Heart left ventricle (tissue), 16 donors: ENCODE data around the gene CREBBP. TPM values are rescaled to one million over a fixed set of nuclear protein-coding genes. Genes with fewer than 3 reads are reported as not detected.

Source experiments
- ATAC-seq, 4 donors: fragments of 200-7000 bp; cut with Tn5 transposase; one replicate each; pipeline ENCODE4 v1.9.1; 2020 to 2022; ENCODE audit warnings: moderate library complexity in 4 of 4, mild to moderate bottlenecking in 3 of 4, moderate number of reproducible peaks in 1 of 4
- DNase-seq, 5 donors: peaks; one replicate each; pipeline ENCODE4 v3.0.0-alpha.2; 2020
- H3K27ac ChIP-seq, 12 donors: fragments of 200-600 bp; sonication (generic) in 4 of 12; one replicate each; pipeline versions ENCODE4 v1.5.0 to v1.8.0; 2016 to 2022; ENCODE audit warnings: mild to moderate bottlenecking in 2 of 12
- H3K27me3 ChIP-seq, 9 donors: fragments of 200-600 bp; sonication (generic) in 2 of 9; one replicate each; pipeline versions ENCODE4 v1.5.1 to v1.8.0; 2016 to 2022; ENCODE audit warnings: mild to moderate bottlenecking in 3 of 9
- H3K36me3 ChIP-seq, 9 donors: fragments of 200-600 bp; sonication (generic) in 2 of 9; one replicate each; pipeline versions ENCODE4 v1.5.0 to v1.8.0; 2018 to 2022; ENCODE audit warnings: mild to moderate bottlenecking in 2 of 9
- H3K4me1 ChIP-seq, 12 donors: fragments of 200-600 bp; sonication (generic) in 4 of 12; one replicate each; pipeline versions ENCODE4 v1.5.0 to v1.8.0; 2016 to 2022; ENCODE audit warnings: mild to moderate bottlenecking in 3 of 12
- H3K4me3 ChIP-seq, 12 donors: fragments of 200-600 bp; sonication (generic) in 4 of 12; one replicate each; pipeline versions ENCODE4 v1.5.0 to v1.8.0; 2017 to 2022; ENCODE audit warnings: mild to moderate bottlenecking in 9 of 12, moderate library complexity in 4 of 12
- H3K9me3 ChIP-seq, 12 donors: fragments of 200-600 bp; sonication (generic) in 4 of 12; one replicate each; pipeline versions ENCODE4 v1.5.0 to v1.8.0; 2016 to 2022; ENCODE audit warnings: mild to moderate bottlenecking in 1 of 12
- CTCF ChIP-seq, 12 donors: fragments of 200-600 bp; sonication (generic) in 4 of 12; IDR thresholded peaks; one replicate each; pipeline versions ENCODE4 v1.5.0 to v1.8.0; 2018 to 2022; ENCODE audit warnings: antibody characterized with exemption in 12 of 12, mild to moderate bottlenecking in 5 of 12
- POLR2A ChIP-seq, 2 donors: fragments of 450-650 bp; IDR thresholded peaks; one replicate each; pipeline ENCODE4 v1.6.1; 2017; ENCODE audit warnings: antibody characterized with exemption in 2 of 2, mild to moderate bottlenecking in 2 of 2, moderate library complexity in 2 of 2
- WGBS, 4 donors: extraction: QIAGEN DNeasy Blood & Tissue Kit in 2 of 4; methylation state at CpG; one replicate each; pipeline versions ENCODE4 v1.1.5 to v1.1.7; 2013 to 2018; 5-methylcytosine and 5-hydroxymethylcytosine counted together
- intact Hi-C, 10 donors: fragments of 100-400 bp; cut with DNase I; formaldehyde crosslinking; loops; one replicate each; pipeline versions ENCODE4 v1.11.1 to v1.14.2; 2022
- polyA plus RNA-seq, 2 donors: library from polyadenylated mRNA; stranded (reverse); fragments of 200-250 nt; gene quantifications; one replicate each; pipeline ENCODE4 v1.2.3, GENCODE V29; 2013
- total RNA-seq, 9 donors: library from RNA; depleted of rRNA in 2 of 9; stranded (reverse); fragments of >200 nt in 2 of 9; fragmentation: NEBNext Ultra II Directional in 3 of 9; extraction: Animal tissue kit (Norgen Biotek cat#: 25700) in 3 of 9; gene quantifications; one replicate each; pipeline versions ENCODE4 v1.1.0 to v1.2.4, GENCODE V29; 2016 to 2023
- donor health status: ischemic (EF 13 %, LVEDD 7.1; RV severe dilation, severe dysfunction).
- donor health status: healthy with polysubstance abuse.
- donor health status: DM: no; HTN: yes; CAD: no.
- donor health status: DM: no; HTN: no; CAD: no.
- donor health status: ischemic (EF 25% LVEDD 6.9; RV normal size, moderate dysfunction).
- donor health status: ischemic (EF 25% LVEDD 5.7; RV mildly dilated, moderate dysfunction).
- donor health status: healthy.
- donor health status: DM: yes; HTN: yes; CAD: no.
- donor health status: ischemic (EF 35%, LVEDD 5.7; RV mildly dilated, moderate dysfunction).
- donor health status: nonischemic (EF 11% LVEDD 7.7; RV severe dilation, severe dysfunction).
- donor health status: DM: yes; HTN: yes; CAD: no.
- donor health status: PGD.
- donor health status: ischemic (EF 29% LVEDD 5.4; RV normal size, mild dysfunction).
- donor health status: nonischemic (EF 23%, LVEDD 6.1; RV moderate dilation, normal function).

CREBBP gene
- total and polyA plus RNA-seq, 11 donors, result 17.1 to 77.6 (median 39.6) TPM

GRCh38 chr16:3769942-3770341 lies 110.6 kb downstream of the CREBBP start:
- no peak for DNase-seq
- no peak for ATAC-seq
- peaks cover 3 to 99% (median 95%) of the 10 kb centered on the region in 9 donors for H3K36me3 ChIP-seq
- H3K9me3 ChIP-seq, result no peaks in the 10 kb centered on the region
- peaks cover 5 to 34% (median 25%) of the 10 kb centered on the region in 12 donors for H3K4me1 ChIP-seq
- H3K4me3 ChIP-seq, result no peak overlapping the region
- no peak overlapping the region for H3K27ac ChIP-seq
- intact Hi-C loops, result loop anchor here in 3 of 10 donors (5.0 to 10.0 kb wide), 2 partner anchors 102 to 105 kb away; no protein-coding TSS in a partner anchor
- no peaks in the 10 kb centered on the region for H3K27me3 ChIP-seq
- 97 to 98% (median 98%) methylated on average over 13 of the region's 13 CpGs for WGBS, 4 donors
- no peak for TF ChIP-seq POLR2A (IDR thresholded peaks at IDR 0.05)
- no peak for TF ChIP-seq CTCF (IDR thresholded peaks at IDR 0.05)

- intact Hi-C loops, result no loop called here
These were observed 111.5 kb downstream of the CREBBP start for GRCh38 chr16:3769013-3769412.

GRCh38 chr16:3767333-3767986 lies 113.1 kb downstream of the CREBBP start:
- TF ChIP-seq POLR2A (IDR thresholded peaks at IDR 0.05) (no peak), CTCF (IDR thresholded peaks at IDR 0.05) (no peak)
- intact Hi-C loops, result no loop called here
- ATAC-seq (no peak), DNase-seq (no peak)
- H3K27me3 ChIP-seq, result no peaks in the 10 kb centered on the region
- no peak overlapping the region for H3K27ac ChIP-seq
- H3K4me1 ChIP-seq, result peaks cover 0 to 11% (median 6%) of the 10 kb centered on the region in 12 donors
- H3K4me3 ChIP-seq, result no peak overlapping the region
- H3K9me3 ChIP-seq, result no peaks in the 10 kb centered on the region
- 90 to 93% (median 92%) methylated on average over 9 of the region's 9 CpGs for WGBS, 4 donors
- H3K36me3 ChIP-seq, result peaks cover 3 to 98% (median 95%) of the 10 kb centered on the region in 9 donors

More at GRCh38 chr16:3769013-3769412, 111.5 kb downstream of the CREBBP start:
- TF ChIP-seq CTCF (IDR thresholded peaks at IDR 0.05), result no peak
- no peak for TF ChIP-seq POLR2A (IDR thresholded peaks at IDR 0.05)
- WGBS, 4 donors, result 97% methylated on average over 12 of the region's 12 CpGs
- no peak overlapping the region for H3K27ac ChIP-seq
- H3K36me3 ChIP-seq, result peaks cover 3 to 99% (median 96%) of the 10 kb centered on the region in 9 donors
- H3K9me3 ChIP-seq, result no peaks in the 10 kb centered on the region
- no peak for DNase-seq
- ATAC-seq, result no peak
- peaks cover 3 to 24% (median 15%) of the 10 kb centered on the region in 12 donors for H3K4me1 ChIP-seq
- H3K4me3 ChIP-seq, result no peak overlapping the region
- H3K27me3 ChIP-seq, result no peaks in the 10 kb centered on the region

- no peak overlapping the region for H3K4me3 ChIP-seq
- WGBS, 4 donors, result 94 to 97% (median 97%) methylated on average over 3 of the region's 3 CpGs
- no peak for TF ChIP-seq CTCF (IDR thresholded peaks at IDR 0.05)
- no peak for TF ChIP-seq POLR2A (IDR thresholded peaks at IDR 0.05)
These were observed 114.3 kb downstream of the CREBBP start for GRCh38 chr16:3766177-3766576.

More at GRCh38 chr16:3766177-3766576, 114.3 kb downstream of the CREBBP start:
- peaks cover 3 to 100% (median 98%) of the 10 kb centered on the region in 9 donors for H3K36me3 ChIP-seq
- no peaks in the 10 kb centered on the region for H3K9me3 ChIP-seq
- no peaks in the 10 kb centered on the region for H3K4me1 ChIP-seq
- ATAC-seq (no peak), DNase-seq (no peak)
- no peaks in the 10 kb centered on the region for H3K27me3 ChIP-seq
- H3K27ac ChIP-seq, result no peak overlapping the region
- intact Hi-C loops, result no loop called here
